ENCODE results near the gene GPC6. TPM values are rescaled to one million over a fixed set of nuclear protein-coding genes. Genes with fewer than 3 reads are reported as not detected.

The GPC6 gene
- total RNA-seq, 1 donor from 2014 or later, result 5.5 TPM

- no peak overlapping the region for H3K4me3 ChIP-seq (ENCODE audit: low read depth, low read length)
- TF ChIP-seq CTCF (IDR thresholded peaks at IDR 0.05; ENCODE audit: insufficient read depth, low read length, severe bottlenecking), result no peak
- FAIRE-seq (no peak), DNase-seq (ENCODE audit: low read depth) (no peak)
- no peaks in the 10 kb centered on the region for H3K36me3 ChIP-seq (ENCODE audit: control insufficient read depth, insufficient read depth, low read length)
- no peaks in the 10 kb centered on the region for H3K27me3 ChIP-seq (ENCODE audit: control insufficient read depth, insufficient read depth, low read length)
Measured at GRCh38 chr13:94112731-94113130, 886.1 kb downstream of the GPC6 start.

GRCh38 chr13:94113245-94113644 lies 886.6 kb downstream of the GPC6 start:
- FAIRE-seq (no peak), DNase-seq (ENCODE audit: low read depth) (no peak)
- H3K36me3 ChIP-seq (ENCODE audit: control insufficient read depth, insufficient read depth, low read length), result no peaks in the 10 kb centered on the region
- H3K4me3 ChIP-seq (ENCODE audit: low read depth, low read length), result no peak overlapping the region
- H3K27me3 ChIP-seq (ENCODE audit: control insufficient read depth, insufficient read depth, low read length), result no peaks in the 10 kb centered on the region
- no peak for TF ChIP-seq CTCF (IDR thresholded peaks at IDR 0.05; ENCODE audit: insufficient read depth, low read length, severe bottlenecking)

DNA sequence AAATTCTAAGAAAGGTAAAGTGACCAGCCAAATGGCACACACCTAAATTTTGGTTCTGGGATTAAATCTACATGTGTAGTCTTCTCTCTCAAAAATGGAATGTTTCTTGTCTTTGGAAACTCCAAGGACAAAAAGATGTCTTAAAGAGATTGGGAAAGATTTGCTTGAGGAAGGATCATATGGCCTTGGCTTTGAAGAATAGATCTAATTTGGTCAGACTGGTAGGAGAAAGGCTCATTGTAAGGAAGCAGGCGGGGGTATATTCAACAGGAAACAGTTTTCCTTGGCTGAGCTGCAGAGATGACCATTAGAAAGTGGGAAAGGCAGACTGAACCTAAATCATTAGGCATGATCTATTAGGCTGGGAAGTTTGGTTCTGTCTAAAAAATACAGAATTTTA lies 887.6 kb downstream of the GPC6 start:
- Histone ChIP-seq H3K36me3 (ENCODE audit: control insufficient read depth, insufficient read depth, low read length) (no peaks in the 10 kb centered on the region), H3K27me3 (ENCODE audit: control insufficient read depth, insufficient read depth, low read length) (no peaks in the 10 kb centered on the region), H3K4me3 (ENCODE audit: low read depth, low read length) (no peak overlapping the region)
- FAIRE-seq, result no peak
- TF ChIP-seq CTCF (IDR thresholded peaks at IDR 0.05; ENCODE audit: insufficient read depth, low read length, severe bottlenecking), result no peak
- DNase-seq (ENCODE audit: low read depth), result no peak

GRCh38 chr13:94115054-94115453 lies 888.4 kb downstream of the GPC6 start:
- Histone ChIP-seq H3K36me3 (ENCODE audit: control insufficient read depth, insufficient read depth, low read length) (no peaks in the 10 kb centered on the region), H3K27me3 (ENCODE audit: control insufficient read depth, insufficient read depth, low read length) (no peaks in the 10 kb centered on the region), H3K4me3 (ENCODE audit: low read depth, low read length) (no peak overlapping the region)
- TF ChIP-seq CTCF (IDR thresholded peaks at IDR 0.05; ENCODE audit: insufficient read depth, low read length, severe bottlenecking), result no peak
- no peak for FAIRE-seq
- DNase-seq (ENCODE audit: low read depth), result no peak

GRCh38 chr13:94119360-94119936 lies 892.8 kb downstream of the GPC6 start:
- TF ChIP-seq CTCF (IDR thresholded peaks at IDR 0.05; ENCODE audit: insufficient read depth, low read length, severe bottlenecking), result no peak
- FAIRE-seq (no peak), DNase-seq (ENCODE audit: low read depth) (no peak)
- Histone ChIP-seq H3K4me3 (ENCODE audit: low read depth, low read length) (no peak overlapping the region), H3K36me3 (ENCODE audit: control insufficient read depth, insufficient read depth, low read length) (no peaks in the 10 kb centered on the region), H3K27me3 (ENCODE audit: control insufficient read depth, insufficient read depth, low read length) (no peaks in the 10 kb centered on the region)

DNA sequence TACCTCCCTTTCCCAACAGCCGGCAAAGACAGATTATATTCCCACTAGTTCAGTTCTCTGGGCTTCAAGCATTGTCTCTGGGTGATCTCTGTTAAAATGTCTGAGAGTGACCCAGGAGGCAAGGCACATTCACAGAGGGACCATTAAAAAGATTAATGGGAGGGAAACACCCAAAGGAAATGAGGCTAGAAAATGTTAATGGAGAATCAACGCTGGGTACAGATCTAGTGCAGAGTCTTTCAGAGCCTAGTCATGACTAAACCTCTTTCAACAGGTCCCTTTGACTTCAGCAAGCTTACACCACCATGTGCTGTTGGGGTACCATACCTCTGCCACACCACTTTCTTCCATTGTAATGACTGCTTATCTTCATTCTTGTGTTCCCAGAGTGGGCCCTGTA lies 894.3 kb downstream of the GPC6 start:
- no peak for TF ChIP-seq CTCF (IDR thresholded peaks at IDR 0.05; ENCODE audit: insufficient read depth, low read length, severe bottlenecking)
- FAIRE-seq, result no peak

More for the DNA sequence above, 894.3 kb downstream of the GPC6 start:
- no peak for DNase-seq (ENCODE audit: low read depth)
- H3K27me3 ChIP-seq (ENCODE audit: control insufficient read depth, insufficient read depth, low read length), result no peaks in the 10 kb centered on the region
- H3K4me3 ChIP-seq (ENCODE audit: low read depth, low read length), result no peak overlapping the region
- H3K36me3 ChIP-seq (ENCODE audit: control insufficient read depth, insufficient read depth, low read length), result no peaks in the 10 kb centered on the region
